ENCODE measurements around the gene DNAJC30. TPM values are rescaled to one million over a fixed set of nuclear protein-coding genes. Genes with fewer than 3 reads are reported as not detected.
"Not testable (repeated sequence)": the region's sequence is repeated elsewhere in the genome, so short reads cannot be mapped to it uniquely, and the experiment has no call there.

Gene DNAJC30
- total RNA-seq = 1 to 10 TPM; 3.5 to 6.6 TPM
- 10 to 100 TPM; 13.2 to 13.5 TPM for polyA plus RNA-seq (ENCODE audit: insufficient read length in 2 of 2)
- long read RNA-seq, donor 1, transcript DNAJC30-201 (1 exons, 2,485 nt) = major isoform, 31 of 162 reads
- long read RNA-seq, donor 1, partial matches to known transcripts = 131 of 162 reads
- long read RNA-seq, donor 1, other reads (novel, unspliced or antisense) = 0 of 162 reads
- long read RNA-seq, donor 2, transcript DNAJC30-201 (1 exons, 2,485 nt) = major isoform, 15 of 15 reads
- long read RNA-seq, donor 2, partial matches to known transcripts = 0 of 15 reads
- long read RNA-seq, donor 2, other reads (novel, unspliced or antisense) = 0 of 15 reads
- long read RNA-seq, donor 3, transcript DNAJC30-201 (1 exons, 2,485 nt) = major isoform, 20 of 20 reads
- long read RNA-seq, donor 3, partial matches to known transcripts = 0 of 20 reads
- long read RNA-seq, donor 3, other reads (novel, unspliced or antisense) = 0 of 20 reads
- long read RNA-seq, donor 4, transcript DNAJC30-201 (1 exons, 2,485 nt) = major isoform, 32 of 32 reads
- long read RNA-seq, donor 4, partial matches to known transcripts = 0 of 32 reads
- long read RNA-seq, donor 4, other reads (novel, unspliced or antisense) = 0 of 32 reads

DNA sequence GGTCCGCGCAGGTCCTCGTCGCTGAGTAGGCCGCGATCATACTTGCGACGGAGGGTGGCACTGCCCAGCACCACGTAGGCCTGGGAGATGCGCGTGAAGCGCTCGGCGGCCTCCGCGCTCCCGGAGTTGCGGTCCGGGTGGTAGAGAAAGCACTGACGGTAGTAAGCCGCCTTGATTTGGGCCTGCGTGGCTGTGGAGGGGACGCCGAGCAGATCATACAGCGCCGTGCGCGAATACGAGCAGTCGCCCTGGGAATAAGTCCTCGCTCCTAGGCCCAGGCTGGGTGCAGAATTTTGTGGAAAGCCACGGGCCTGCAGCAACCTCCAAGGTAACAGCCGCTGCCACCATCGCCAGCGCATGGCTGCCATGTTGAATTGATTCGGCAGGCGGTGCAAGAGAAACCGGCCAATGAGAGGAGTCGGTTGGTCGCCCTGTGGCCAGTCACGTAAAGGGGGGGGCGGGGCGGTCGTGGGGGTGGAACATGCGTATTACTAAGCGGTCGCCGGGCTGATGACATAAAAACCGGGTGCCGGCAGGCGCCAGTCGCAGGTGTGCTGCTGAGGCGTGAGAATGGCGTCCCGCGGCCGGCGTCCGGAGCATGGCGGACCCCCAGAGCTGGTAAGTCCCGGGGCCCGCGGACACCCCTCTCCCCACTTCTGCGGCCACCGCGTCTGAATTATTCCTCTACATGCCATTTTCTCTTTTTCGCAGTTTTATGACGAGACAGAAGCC, at the start of gene DNAJC30, which contains the start of gene BUD23:
Gene DNAJC30 (minus strand): TSS at position 398 of the 732 bp plus-strand sequence. CDS start 30 bp downstream, at position 368.
Gene BUD23 (plus strand): TSS at position 542 of the 732 bp plus-strand sequence. CDS start 29 bp downstream, at position 571.
- peak; percentile 68 to 98 (median 91) for DNase-seq (ENCODE audit: low read depth in 4 of 6, low spot score in 6 of 6)
- peak within 1 kb of the TSS; percentile 91 for H3K4me3 ChIP-seq (ENCODE audit: low read depth, low read length)
- H3K36me3 ChIP-seq (ENCODE audit: control insufficient read depth, insufficient read depth, low read length) = peaks cover 42% of the 10 kb centered on the region
- H3K27ac ChIP-seq (ENCODE audit: low read depth, low read length) = peak within 1 kb of the TSS; percentile 72
- H3K9me3 ChIP-seq (ENCODE audit: control insufficient read depth, insufficient read depth, low read length) = no peaks in the 10 kb centered on the region
- H3K27me3 ChIP-seq (ENCODE audit: control insufficient read depth, insufficient read depth, low read length) = no peaks in the 10 kb centered on the region
- WGBS (ENCODE audit: insufficient coverage) = under 1% methylated on average over 66 of the region's 68 CpGs
- H3K4me1 ChIP-seq (ENCODE audit: control insufficient read depth, insufficient read depth, low read length) = peaks cover 39% of the 10 kb centered on the region

DNA sequence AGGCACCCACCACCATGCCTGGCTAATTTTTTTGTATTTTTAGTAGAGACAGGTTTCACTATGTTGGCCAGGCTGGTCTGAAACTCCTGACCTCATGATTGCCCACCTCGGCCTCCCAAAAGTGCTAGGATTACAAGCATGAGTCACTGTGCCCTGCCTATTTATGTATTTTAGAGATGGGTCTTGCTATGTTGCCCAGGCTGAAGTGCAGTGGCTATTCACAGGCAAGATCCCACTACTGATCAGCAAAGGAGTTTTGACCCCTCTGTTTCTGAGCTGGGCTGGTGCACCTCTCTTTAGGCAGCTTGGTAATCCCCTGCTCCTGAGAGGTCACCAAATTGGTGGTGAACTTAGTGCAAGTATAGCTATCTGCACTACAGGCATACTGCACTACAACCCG, 49.1 kb upstream of the DNAJC30 start:
- WGBS (ENCODE audit: insufficient coverage) = 80% methylated on average over 1 of the region's 2 CpGs
- no peaks in the 10 kb centered on the region for H3K27me3 ChIP-seq (ENCODE audit: control insufficient read depth, insufficient read depth, low read length)
- no peak for DNase-seq (ENCODE audit: low read depth in 4 of 6, low spot score in 6 of 6)
- peaks cover 28% of the 10 kb centered on the region for H3K36me3 ChIP-seq (ENCODE audit: control insufficient read depth, insufficient read depth, low read length)
- H3K9me3 ChIP-seq (ENCODE audit: control insufficient read depth, insufficient read depth, low read length) = no peaks in the 10 kb centered on the region
- H3K4me3 ChIP-seq (ENCODE audit: low read depth, low read length) = no peak overlapping the region
- no peak overlapping the region for H3K27ac ChIP-seq (ENCODE audit: low read depth, low read length)
- peaks cover 4% of the 10 kb centered on the region for H3K4me1 ChIP-seq (ENCODE audit: control insufficient read depth, insufficient read depth, low read length)

- Histone ChIP-seq H3K4me3 (ENCODE audit: low read depth, low read length) (no peak overlapping the region), H3K9me3 (ENCODE audit: control insufficient read depth, insufficient read depth, low read length) (no peaks in the 10 kb centered on the region), H3K27ac (ENCODE audit: low read depth, low read length) (no peak overlapping the region), H3K36me3 (ENCODE audit: control insufficient read depth, insufficient read depth, low read length) (peaks cover 9% of the 10 kb centered on the region), H3K4me1 (ENCODE audit: control insufficient read depth, insufficient read depth, low read length) (peaks cover 2% of the 10 kb centered on the region), H3K27me3 (ENCODE audit: control insufficient read depth, insufficient read depth, low read length) (no peaks in the 10 kb centered on the region)
- WGBS (ENCODE audit: insufficient coverage) = 43% methylated on average over 3 of the region's 3 CpGs
- no peak for DNase-seq (ENCODE audit: low read depth in 4 of 6, low spot score in 6 of 6)
Observed at GRCh38 chr7:73730485-73730884, 47.2 kb upstream of the DNAJC30 start.

GRCh38 chr7:73728551-73728950, 45.3 kb upstream of the DNAJC30 start:
- 24% methylated on average over 2 of the region's 5 CpGs for WGBS (ENCODE audit: insufficient coverage)
- Histone ChIP-seq H3K36me3 (ENCODE audit: control insufficient read depth, insufficient read depth, low read length) (no peaks in the 10 kb centered on the region), H3K4me1 (ENCODE audit: control insufficient read depth, insufficient read depth, low read length) (peaks cover 3% of the 10 kb centered on the region), H3K4me3 (ENCODE audit: low read depth, low read length) (no peak overlapping the region), H3K27me3 (ENCODE audit: control insufficient read depth, insufficient read depth, low read length) (no peaks in the 10 kb centered on the region), H3K27ac (ENCODE audit: low read depth, low read length) (no peak overlapping the region), H3K9me3 (ENCODE audit: control insufficient read depth, insufficient read depth, low read length) (no peaks in the 10 kb centered on the region)
- no peak for DNase-seq (ENCODE audit: low read depth in 4 of 6, low spot score in 6 of 6)

DNA sequence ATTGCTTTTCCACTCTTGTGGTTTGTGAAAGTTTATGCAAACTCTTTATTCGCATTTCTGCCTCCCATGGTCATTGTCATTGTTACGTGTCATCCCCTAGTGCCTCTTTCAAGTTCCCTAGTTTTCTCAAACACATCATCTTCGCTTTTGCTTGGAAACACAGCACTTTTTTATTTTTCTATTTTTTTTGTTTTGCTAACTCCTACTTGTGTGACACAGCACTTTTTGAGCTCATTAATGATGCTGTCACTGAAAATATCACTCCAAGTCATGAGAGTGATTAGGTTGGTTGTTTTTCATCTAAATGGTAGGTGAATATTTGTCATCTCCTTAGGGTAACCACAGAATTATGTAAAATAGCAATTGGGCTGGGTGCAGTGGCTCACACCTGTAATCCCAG, 44.7 kb upstream of the DNAJC30 start:
- Histone ChIP-seq H3K4me3 (ENCODE audit: low read depth, low read length) (no peak overlapping the region), H3K9me3 (ENCODE audit: control insufficient read depth, insufficient read depth, low read length) (no peaks in the 10 kb centered on the region), H3K4me1 (ENCODE audit: control insufficient read depth, insufficient read depth, low read length) (peaks cover 3% of the 10 kb centered on the region), H3K36me3 (ENCODE audit: control insufficient read depth, insufficient read depth, low read length) (no peaks in the 10 kb centered on the region), H3K27me3 (ENCODE audit: control insufficient read depth, insufficient read depth, low read length) (no peaks in the 10 kb centered on the region), H3K27ac (ENCODE audit: low read depth, low read length) (no peak overlapping the region)
- 83% methylated on average over 3 of the region's 3 CpGs for WGBS (ENCODE audit: insufficient coverage)
- no peak for DNase-seq (ENCODE audit: low read depth in 4 of 6, low spot score in 6 of 6)

DNA sequence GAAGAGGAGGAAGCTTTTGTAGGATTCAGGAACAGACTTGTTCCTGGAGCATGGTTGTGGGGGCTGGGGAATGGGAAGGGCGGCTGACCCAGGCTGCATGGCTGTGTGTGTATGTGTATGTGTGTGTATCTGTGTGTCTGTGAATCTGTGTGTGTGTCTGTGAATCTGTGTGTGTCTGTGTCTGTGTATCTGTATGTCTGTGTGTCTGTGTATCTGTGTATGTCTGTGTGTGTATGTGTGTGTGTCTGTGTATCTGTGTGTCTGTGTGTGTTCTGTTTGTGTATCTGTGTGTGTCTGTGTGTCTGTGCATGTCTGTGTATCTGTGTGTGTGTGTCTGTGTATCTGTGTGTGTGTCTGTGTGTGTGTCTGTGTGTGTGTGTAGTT, 42.8 kb upstream of the DNAJC30 start:
- DNase-seq (ENCODE audit: low read depth in 4 of 6, low spot score in 6 of 6) = no peak
- 73% methylated on average over 1 of the region's 1 CpG for WGBS (ENCODE audit: insufficient coverage)
- Histone ChIP-seq H3K27ac (ENCODE audit: low read depth, low read length) (no peak overlapping the region), H3K4me3 (ENCODE audit: low read depth, low read length) (no peak overlapping the region), H3K36me3 (ENCODE audit: control insufficient read depth, insufficient read depth, low read length) (no peaks in the 10 kb centered on the region), H3K9me3 (ENCODE audit: control insufficient read depth, insufficient read depth, low read length) (no peaks in the 10 kb centered on the region), H3K4me1 (ENCODE audit: control insufficient read depth, insufficient read depth, low read length) (peaks cover 13% of the 10 kb centered on the region), H3K27me3 (ENCODE audit: control insufficient read depth, insufficient read depth, low read length) (no peaks in the 10 kb centered on the region)

DNA sequence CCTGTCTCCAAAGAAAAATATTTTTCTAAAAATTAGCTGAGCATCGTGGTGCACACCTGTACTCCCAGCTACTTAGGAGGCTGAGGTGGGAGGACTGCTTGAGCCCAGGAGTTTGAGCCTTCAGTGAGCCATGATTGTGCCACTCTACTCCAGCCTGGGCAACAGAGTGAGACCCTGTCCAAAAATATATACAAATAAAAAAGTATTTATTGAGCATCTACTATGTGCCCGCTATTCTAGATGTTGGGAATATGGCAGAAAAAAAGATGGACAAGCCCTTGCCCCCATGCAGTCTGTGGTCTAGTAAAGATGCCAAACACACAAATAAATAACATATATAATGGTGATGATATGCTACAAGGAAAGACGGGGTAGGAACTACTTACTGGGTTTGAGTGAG, 40.6 kb upstream of the DNAJC30 start:
- no peaks in the 10 kb centered on the region for H3K27me3 ChIP-seq (ENCODE audit: control insufficient read depth, insufficient read depth, low read length)
- WGBS (ENCODE audit: insufficient coverage) = 80% methylated on average over 1 of the region's 3 CpGs
- H3K36me3 ChIP-seq (ENCODE audit: control insufficient read depth, insufficient read depth, low read length) = no peaks in the 10 kb centered on the region
- no peaks in the 10 kb centered on the region for H3K9me3 ChIP-seq (ENCODE audit: control insufficient read depth, insufficient read depth, low read length)
- no peak overlapping the region for H3K4me3 ChIP-seq (ENCODE audit: low read depth, low read length)
- DNase-seq (ENCODE audit: low read depth in 4 of 6, low spot score in 6 of 6) = no peak
- H3K4me1 ChIP-seq (ENCODE audit: control insufficient read depth, insufficient read depth, low read length) = peaks cover 26% of the 10 kb centered on the region
- no peak overlapping the region for H3K27ac ChIP-seq (ENCODE audit: low read depth, low read length)

DNA sequence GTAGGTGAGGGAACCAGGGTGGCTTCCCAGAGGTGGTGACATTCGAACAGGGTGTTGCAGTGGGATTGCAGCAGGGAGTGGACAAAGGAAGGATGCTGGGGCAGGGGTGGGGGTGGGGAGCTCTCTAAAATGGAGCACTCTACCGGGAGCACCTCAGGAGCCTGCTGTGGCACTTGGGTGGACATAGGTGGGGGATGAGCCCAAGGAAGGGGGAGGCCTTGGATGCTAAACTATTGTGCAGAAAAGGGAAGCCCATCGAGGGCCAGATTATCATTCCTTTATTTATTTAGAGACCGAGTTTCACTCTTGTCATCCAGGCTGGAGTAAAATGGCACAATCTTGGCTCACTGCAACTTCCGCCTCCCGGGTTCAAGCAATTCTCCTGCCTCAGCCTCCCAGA, 39.5 kb upstream of the DNAJC30 start:
- DNase-seq (ENCODE audit: low read depth in 4 of 6, low spot score in 6 of 6) = no peak
- Histone ChIP-seq H3K4me3 (ENCODE audit: low read depth, low read length) (no peak overlapping the region), H3K27me3 (ENCODE audit: control insufficient read depth, insufficient read depth, low read length) (no peaks in the 10 kb centered on the region), H3K27ac (ENCODE audit: low read depth, low read length) (no peak overlapping the region), H3K36me3 (ENCODE audit: control insufficient read depth, insufficient read depth, low read length) (no peaks in the 10 kb centered on the region), H3K4me1 (ENCODE audit: control insufficient read depth, insufficient read depth, low read length) (peaks cover 36% of the 10 kb centered on the region), H3K9me3 (ENCODE audit: control insufficient read depth, insufficient read depth, low read length) (no peaks in the 10 kb centered on the region)
- 94% methylated on average over 2 of the region's 6 CpGs for WGBS (ENCODE audit: insufficient coverage)

- WGBS (ENCODE audit: insufficient coverage) = 89% methylated on average over 4 of the region's 4 CpGs
- not testable (repeated sequence) for H3K4me3 ChIP-seq (ENCODE audit: low read depth, low read length); H3K9me3 ChIP-seq (ENCODE audit: control insufficient read depth, insufficient read depth, low read length); H3K27me3 ChIP-seq (ENCODE audit: control insufficient read depth, insufficient read depth, low read length); H3K36me3 ChIP-seq (ENCODE audit: control insufficient read depth, insufficient read depth, low read length); H3K27ac ChIP-seq (ENCODE audit: low read depth, low read length); DNase-seq (ENCODE audit: low read depth in 4 of 6, low spot score in 6 of 6)
- H3K4me1 ChIP-seq (ENCODE audit: control insufficient read depth, insufficient read depth, low read length) = peaks cover 41% of the 10 kb centered on the region
Observed at GRCh38 chr7:73722182-73722581, 38.9 kb upstream of the DNAJC30 start.
